SK-N-MC (cell line): ENCODE measurements around the gene CST11.

Source experiments
- DNase-seq: peaks from one replicate; pipeline ENCODE4 v3.0.0-alpha.2; 2011; ENCODE audit warnings: low read depth, low spot score
- H3K27ac ChIP-seq: fragments of 200-600 bp; sonication (generic); 2 replicates; pipeline ENCODE4 v1.5.1; 2016; ENCODE audit warnings: mixed run types
- H3K36me3 ChIP-seq: fragments of 200-600 bp; sonication (generic); 2 replicates; pipeline ENCODE4 v1.6.1; 2017; ENCODE audit warnings: antibody characterized with exemption, low read length, mixed read lengths; ENCODE audit not compliant: insufficient read depth
- H3K4me3 ChIP-seq: fragments of 200-600 bp; sonication (generic); 2 replicates; pipeline ENCODE4 v1.5.1; 2016
- H3K9ac ChIP-seq: fragments of 200-600 bp; sonication (generic); 2 replicates; pipeline ENCODE4 v1.8.0; 2017; ENCODE audit warnings: mixed run types, mixed read lengths; ENCODE audit not compliant: insufficient read length
- H3K9me3 ChIP-seq: fragments of 200-600 bp; sonication (generic); 2 replicates; pipeline ENCODE4 v1.6.1; 2017; ENCODE audit warnings: low read depth, mild to moderate bottlenecking, antibody characterized with exemption, low read length, moderate library complexity, mixed read lengths
- EZH2 ChIP-seq: fragments of 200-600 bp; sonication (generic); IDR thresholded peaks from one replicate; pipeline ENCODE4 v1.6.1; 2017; ENCODE audit warnings: antibody characterized with exemption
- FOXP2 ChIP-seq: optimal IDR thresholded peaks from 2 replicates; pipeline ENCODE3; 2011; ENCODE audit warnings: mild to moderate bottlenecking, moderate library complexity; ENCODE audit not compliant: insufficient read depth; ENCODE audit errors: extremely low read length, control extremely low read depth
- POLR2AphosphoS5 ChIP-seq: IDR thresholded peaks from 2 replicates; pipeline ENCODE4 v1.6.1; 2012; ENCODE audit warnings: mild to moderate bottlenecking, low read depth, low read length, borderline replicate concordance

CST11 gene

DNA sequence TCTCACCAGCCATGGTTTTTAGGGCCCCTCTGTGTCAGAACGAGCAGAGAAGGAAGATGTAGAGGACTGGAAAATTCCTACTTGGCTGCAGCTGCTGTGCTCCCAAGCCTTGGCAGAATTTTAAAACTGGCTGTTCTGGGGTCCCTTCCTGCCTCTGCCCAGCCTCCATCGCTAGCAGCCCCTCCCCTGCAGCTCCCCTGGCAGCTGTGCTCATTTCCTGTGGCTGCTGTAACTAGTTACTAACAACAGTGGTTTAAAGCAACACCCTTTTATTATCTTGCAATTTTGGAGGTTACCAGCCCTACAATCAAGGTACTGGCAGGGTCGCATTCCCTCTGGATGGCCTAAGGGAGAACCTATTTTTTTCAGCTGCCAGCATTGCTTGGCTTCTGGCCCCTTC, 3.7 kb upstream of the CST11 start:
- no peak overlapping the region for H3K27ac ChIP-seq
- no peak for DNase-seq
- no peak overlapping the region for H3K9ac ChIP-seq
- no peak overlapping the region for H3K4me3 ChIP-seq
- no peaks in the 10 kb centered on the region for H3K36me3 ChIP-seq
- no peak for TF ChIP-seq FOXP2
- TF ChIP-seq POLR2AphosphoS5, result no peak
- no peak for TF ChIP-seq EZH2
- H3K9me3 ChIP-seq, result no peaks in the 10 kb centered on the region

DNA sequence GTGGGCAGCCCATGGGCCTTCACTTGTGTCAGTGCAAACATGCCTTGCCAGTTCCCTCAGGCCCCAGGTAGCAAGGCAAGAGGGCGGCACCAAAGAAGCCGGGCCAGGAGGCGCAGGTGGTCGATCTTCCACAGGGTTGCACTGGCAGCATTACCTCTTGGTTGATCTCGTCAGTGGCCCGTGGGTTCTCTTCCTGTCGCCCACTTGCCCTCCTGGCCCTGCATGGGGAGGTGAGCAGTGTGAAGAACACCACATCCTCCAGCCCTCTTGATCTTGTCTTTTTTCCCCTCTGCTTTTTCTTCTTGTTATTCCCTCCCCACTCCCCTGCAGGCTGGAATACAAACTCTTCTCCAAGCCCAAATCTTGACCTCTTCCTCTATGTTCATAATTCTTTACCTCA, 3.0 kb upstream of the CST11 start:
- DNase-seq, result no peak
- TF ChIP-seq FOXP2 (no peak), POLR2AphosphoS5 (no peak), EZH2 (no peak)
- Histone ChIP-seq H3K9ac (no peak overlapping the region), H3K36me3 (no peaks in the 10 kb centered on the region), H3K27ac (no peak overlapping the region), H3K4me3 (no peak overlapping the region), H3K9me3 (no peaks in the 10 kb centered on the region)

DNA sequence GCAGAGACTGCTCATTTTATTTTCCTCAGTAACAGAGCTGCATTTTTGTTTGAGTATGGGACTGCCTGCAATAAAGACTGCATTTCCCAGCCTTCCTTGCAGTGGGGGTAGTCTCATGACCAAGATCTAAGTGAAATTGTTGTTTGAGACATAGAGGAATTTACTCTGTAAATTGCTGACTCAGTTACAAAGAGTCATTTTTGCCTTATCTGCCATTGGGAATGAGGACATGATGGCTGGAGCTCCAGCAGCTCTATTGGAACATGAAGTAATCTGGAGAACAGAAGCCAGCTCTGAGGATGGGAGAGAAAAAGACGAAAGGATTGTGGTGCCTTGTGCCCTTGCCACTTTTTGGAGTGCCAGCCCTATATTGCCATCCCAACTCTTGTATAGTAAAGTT, 2.1 kb upstream of the CST11 start:
- H3K9me3 ChIP-seq, result no peaks in the 10 kb centered on the region
- no peak overlapping the region for H3K9ac ChIP-seq
- H3K27ac ChIP-seq, result no peak overlapping the region
- no peak for DNase-seq
- no peak for TF ChIP-seq POLR2AphosphoS5
- no peak for TF ChIP-seq FOXP2
- no peak for TF ChIP-seq EZH2
- no peaks in the 10 kb centered on the region for H3K36me3 ChIP-seq
- no peak overlapping the region for H3K4me3 ChIP-seq

DNA sequence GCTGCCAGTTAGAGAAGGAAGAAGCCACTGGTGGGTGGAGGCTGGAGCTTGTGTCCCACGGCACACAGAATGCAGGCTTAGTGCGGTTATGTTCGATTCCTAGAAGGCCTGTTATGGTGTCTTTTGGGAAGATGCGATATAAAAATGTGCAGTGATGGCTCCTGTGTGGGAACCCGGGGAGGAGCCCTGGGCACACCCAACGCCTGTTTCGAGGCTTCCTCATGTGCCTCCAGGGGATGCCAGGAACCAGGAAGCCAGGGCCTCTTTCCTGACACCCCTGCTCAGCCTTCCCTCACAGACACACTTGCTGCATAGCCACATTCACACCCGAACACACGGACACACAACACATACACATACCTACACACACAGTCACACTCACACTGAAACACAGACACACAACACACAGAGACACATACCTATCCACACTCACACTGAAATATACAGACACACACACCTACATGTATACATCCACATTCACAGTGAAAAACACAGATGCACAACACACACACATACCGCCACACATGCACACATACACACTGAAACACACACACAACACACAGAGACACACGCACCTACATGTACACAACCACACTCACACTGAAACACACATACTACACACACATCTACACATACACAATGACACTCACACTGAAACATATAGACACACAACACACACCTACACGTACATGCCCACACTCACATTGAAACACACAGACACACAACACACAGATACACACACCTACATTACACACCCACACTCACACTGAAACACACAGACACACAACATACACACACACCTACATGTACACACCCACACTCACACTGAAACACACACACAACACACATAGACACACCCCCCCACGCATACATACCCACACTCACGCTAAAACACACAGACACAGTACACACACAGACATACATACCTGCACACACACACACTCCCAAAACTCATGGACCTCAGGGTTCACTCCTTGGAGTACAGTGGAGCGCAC, 1.2 kb upstream of the CST11 start:
- H3K4me3 ChIP-seq, result no peak overlapping the region
- no peaks in the 10 kb centered on the region for H3K9me3 ChIP-seq
- TF ChIP-seq FOXP2 (no peak), EZH2 (no peak), POLR2AphosphoS5 (no peak)

DNA sequence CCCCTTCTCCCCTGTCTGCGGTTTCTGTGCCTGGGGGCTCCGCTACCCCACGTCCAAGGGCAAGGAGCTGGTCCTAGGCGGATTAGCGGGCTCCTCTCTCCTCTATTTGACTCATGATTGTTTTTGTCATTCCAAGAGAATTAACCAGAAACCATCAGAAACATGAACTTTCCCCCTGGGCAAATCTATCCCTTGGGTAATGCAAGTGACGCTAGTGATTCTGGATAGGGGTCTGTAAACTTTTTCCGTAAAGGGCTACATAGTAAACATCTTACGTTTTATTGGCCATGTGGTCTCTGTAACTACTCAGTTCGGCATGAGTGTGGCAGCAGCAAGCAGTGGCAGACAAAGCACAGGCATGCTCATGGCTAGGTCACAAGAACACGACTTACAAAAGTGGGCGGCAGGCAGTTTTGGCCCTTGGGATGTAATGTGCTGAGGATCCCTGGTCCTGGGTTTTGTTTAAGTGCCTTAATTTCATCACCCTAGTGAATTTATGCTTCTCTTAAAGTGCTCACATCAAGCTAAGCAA, 654 bp downstream of the CST11 start:
- TF ChIP-seq EZH2 (no peak), POLR2AphosphoS5 (no peak), FOXP2 (no peak)
- no peaks in the 10 kb centered on the region for H3K9me3 ChIP-seq
- DNase-seq, result no peak
- no peaks in the 10 kb centered on the region for H3K36me3 ChIP-seq
- H3K27ac ChIP-seq, result no peak overlapping the region
- H3K4me3 ChIP-seq, result no peak overlapping the region
- no peak overlapping the region for H3K9ac ChIP-seq

More for the DNA sequence above, 1.2 kb upstream of the CST11 start:
- Histone ChIP-seq H3K9ac (no peak overlapping the region), H3K27ac (no peak overlapping the region), H3K36me3 (no peaks in the 10 kb centered on the region)
- DNase-seq, result no peak

DNA sequence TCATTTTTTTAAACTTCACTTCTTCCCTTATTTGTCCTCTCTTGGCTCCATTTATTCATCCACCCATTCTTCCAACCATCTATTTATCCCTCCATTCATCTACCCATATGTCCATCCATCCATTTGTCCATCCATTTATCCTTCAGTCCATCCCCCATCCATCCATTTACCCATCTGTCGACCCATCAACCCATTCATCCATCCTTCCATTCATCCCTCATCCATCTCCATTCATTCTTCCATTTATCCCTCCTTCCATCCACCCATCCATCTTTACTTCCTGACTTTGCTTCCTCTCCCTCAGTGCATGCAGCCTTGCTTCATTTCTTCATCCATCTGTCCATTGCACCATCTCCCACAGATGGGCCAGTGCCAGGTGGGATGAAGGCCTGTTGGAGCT, 1.8 kb downstream of the CST11 start:
- no peaks in the 10 kb centered on the region for H3K9me3 ChIP-seq
- H3K9ac ChIP-seq, result no peak overlapping the region
- no peaks in the 10 kb centered on the region for H3K36me3 ChIP-seq
- TF ChIP-seq FOXP2 (no peak), EZH2 (no peak), POLR2AphosphoS5 (no peak)
- H3K4me3 ChIP-seq, result no peak overlapping the region
- DNase-seq, result no peak
- H3K27ac ChIP-seq, result no peak overlapping the region

DNA sequence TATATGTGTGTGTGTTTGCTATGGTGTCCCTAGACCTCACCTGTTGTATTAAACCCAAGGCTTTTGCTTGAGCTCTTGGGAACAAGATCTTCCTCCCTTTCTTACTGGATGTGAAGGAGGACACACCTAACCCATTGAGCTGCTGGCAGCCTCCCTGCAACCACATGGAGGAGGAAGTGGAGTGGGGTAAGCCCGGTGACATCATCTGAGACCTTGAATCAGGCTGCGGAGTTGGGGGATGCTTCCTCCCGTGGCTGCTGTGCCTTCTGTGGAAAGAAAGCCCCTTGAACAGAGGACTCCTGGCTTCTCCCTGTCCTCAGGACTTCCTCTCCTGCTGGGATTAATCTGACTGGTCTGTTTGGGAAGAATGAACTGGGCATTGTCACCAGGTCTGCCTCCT, 3.3 kb downstream of the CST11 start:
- H3K4me3 ChIP-seq, result no peak overlapping the region
- no peak overlapping the region for H3K9ac ChIP-seq
- DNase-seq, result no peak
- no peaks in the 10 kb centered on the region for H3K36me3 ChIP-seq
- no peak overlapping the region for H3K27ac ChIP-seq
- no peaks in the 10 kb centered on the region for H3K9me3 ChIP-seq
- TF ChIP-seq FOXP2 (no peak), EZH2 (no peak), POLR2AphosphoS5 (no peak)

DNA sequence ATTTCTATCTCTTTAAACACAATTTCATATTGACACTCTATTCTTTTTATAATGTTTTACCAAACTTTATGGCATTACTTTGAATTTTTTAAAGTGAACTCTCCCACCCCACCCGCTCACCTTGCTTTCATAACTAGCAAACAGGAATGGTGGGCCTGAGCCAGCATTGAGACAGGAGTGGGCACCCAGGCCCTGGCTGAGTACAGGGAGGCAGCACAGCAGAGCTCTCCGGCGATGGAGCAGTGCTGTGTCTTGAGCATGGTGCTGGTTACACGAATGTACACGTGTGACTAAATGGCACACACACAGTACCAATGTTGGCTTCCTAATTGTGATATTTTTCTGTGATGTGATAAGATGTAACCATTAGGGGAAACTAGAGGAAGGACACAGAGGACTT, 4.5 kb downstream of the CST11 start:
- Histone ChIP-seq H3K36me3 (no peaks in the 10 kb centered on the region), H3K9me3 (no peaks in the 10 kb centered on the region)
- TF ChIP-seq EZH2 (no peak), POLR2AphosphoS5 (no peak), FOXP2 (no peak)

More for the DNA sequence above, 4.5 kb downstream of the CST11 start:
- no peak overlapping the region for H3K4me3 ChIP-seq
- no peak overlapping the region for H3K9ac ChIP-seq
- DNase-seq, result no peak
- no peak overlapping the region for H3K27ac ChIP-seq
